HEK293 (cell line): ENCODE measurements around the gene CFAP99.

ENCODE experiments used
- CTCF ChIA-PET: fragments of 350-600 bp; formaldehyde crosslinking; extraction: SDS; loops from one replicate; lab custom pipeline; 2021; ENCODE audit warnings: antibody characterized with exemption; lab: Yijun Ruan, JAX
- POLR2A ChIA-PET: fragments of 300-600 bp; formaldehyde crosslinking; extraction: SDS; loops from one replicate; lab custom pipeline; 2020; ENCODE audit warnings: antibody characterized with exemption, inconsistent platforms; lab: Yijun Ruan, JAX
- H3K27ac ChIP-seq: fragments of 200-500 bp; sonication (Bioruptor generic); 2 replicates; pipeline ENCODE4 v1.5.1; 2014; ENCODE audit warnings: low read depth, low read length, control low read depth, inconsistent platforms; ENCODE audit errors: extremely low read depth
- H3K36me3 ChIP-seq, 2 experiments: fragments of 200-500 bp in 1 of 2; sonication (Bioruptor generic) in 1 of 2; 1 replicate in 1 of 2; 2 replicates in 1 of 2; pipeline ENCODE4 v1.5.1; 2014 to 2017; ENCODE audit warnings: inconsistent platforms in 2 of 2, low read length in 2 of 2; ENCODE audit not compliant: control insufficient read depth in 2 of 2, insufficient read depth in 1 of 2
- H3K4me1 ChIP-seq: fragments of 200-500 bp; sonication (Bioruptor generic); 2 replicates; pipeline ENCODE4 v1.5.1; 2014; ENCODE audit warnings: mild to moderate bottlenecking, low read length, inconsistent platforms; ENCODE audit not compliant: control insufficient read depth, insufficient read depth
- H3K4me3 ChIP-seq: 2 replicates; pipeline ENCODE4 v1.5.1; 2011; ENCODE audit warnings: low read depth, mild to moderate bottlenecking, control low read depth, low read length, moderate library complexity
- H3K9me3 ChIP-seq: fragments of 200-500 bp; sonication (Bioruptor generic); 2 replicates; pipeline ENCODE4 v1.5.1; 2014; ENCODE audit warnings: low read depth, low read length, inconsistent platforms; ENCODE audit not compliant: control insufficient read depth, insufficient read depth
- ELK4 ChIP-seq: IDR thresholded peaks from 2 replicates; pipeline ENCODE4 v1.6.1; 2011; ENCODE audit warnings: mild to moderate bottlenecking, low read depth, low read length, borderline replicate concordance
- HIC1 ChIP-seq: fragments of 450-650 bp; formaldehyde crosslinking; IDR thresholded peaks from 2 replicates; pipeline ENCODE4 v1.5.1; 2016; ENCODE audit warnings: missing biosample characterization, missing genetic modification characterization
- PRDM2 ChIP-seq: fragments of 450-650 bp; formaldehyde crosslinking; IDR thresholded peaks from 2 replicates; pipeline ENCODE4 v1.5.1; 2016; ENCODE audit warnings: missing biosample characterization, missing genetic modification characterization, borderline replicate concordance
- RBAK ChIP-seq: fragments of 450-650 bp; formaldehyde crosslinking; IDR thresholded peaks from 2 replicates; pipeline ENCODE4 v1.5.1; 2016; ENCODE audit warnings: missing biosample characterization, missing genetic modification characterization
- ZBTB11 ChIP-seq: fragments of 450-650 bp; formaldehyde crosslinking; conservative IDR thresholded peaks from 2 replicates; pipeline ENCODE4 v1.5.1; 2016; ENCODE audit warnings: low read depth, missing biosample characterization, missing genetic modification characterization
- ZBTB20 ChIP-seq: fragments of 450-650 bp; formaldehyde crosslinking; IDR thresholded peaks from 2 replicates; pipeline ENCODE4 v1.5.1; 2016; ENCODE audit warnings: missing biosample characterization, missing genetic modification characterization
- ZFP37 ChIP-seq: fragments of 450-650 bp; formaldehyde crosslinking; IDR thresholded peaks from 2 replicates; pipeline ENCODE4 v1.5.1; 2016; ENCODE audit warnings: missing biosample characterization, missing genetic modification characterization
- ZNF121 ChIP-seq: fragments of 450-650 bp; formaldehyde crosslinking; IDR thresholded peaks from 2 replicates; pipeline ENCODE4 v1.5.1; 2016; ENCODE audit warnings: missing biosample characterization, missing genetic modification characterization
- ZNF174 ChIP-seq: fragments of 450-650 bp; formaldehyde crosslinking; IDR thresholded peaks from 2 replicates; pipeline ENCODE4 v1.5.0; 2017; ENCODE audit warnings: missing biosample characterization, mild to moderate bottlenecking, missing genetic modification characterization
- ZNF211 ChIP-seq: fragments of 450-650 bp; formaldehyde crosslinking; IDR thresholded peaks from 2 replicates; pipeline ENCODE4 v1.5.1; 2016; ENCODE audit warnings: low read depth, missing biosample characterization, missing genetic modification characterization
- ZNF350 ChIP-seq: fragments of 450-650 bp; formaldehyde crosslinking; IDR thresholded peaks from 2 replicates; pipeline ENCODE4 v1.5.0; 2017; ENCODE audit warnings: missing biosample characterization, mild to moderate bottlenecking, missing genetic modification characterization
- ZNF366 ChIP-seq: fragments of 450-650 bp; formaldehyde crosslinking; conservative IDR thresholded peaks from 2 replicates; pipeline ENCODE4 v1.5.1; 2016; ENCODE audit warnings: missing biosample characterization, missing genetic modification characterization
- ZNF394 ChIP-seq: fragments of 450-650 bp; formaldehyde crosslinking; IDR thresholded peaks from 2 replicates; pipeline ENCODE4 v1.5.1; 2016; ENCODE audit warnings: missing biosample characterization, missing genetic modification characterization, mild to moderate bottlenecking, moderate library complexity, borderline replicate concordance
- ZNF404 ChIP-seq: fragments of 450-650 bp; formaldehyde crosslinking; IDR thresholded peaks from 2 replicates; pipeline ENCODE4 v1.5.1; 2017; ENCODE audit warnings: missing biosample characterization, missing genetic modification characterization
- ZNF473 ChIP-seq: fragments of 450-650 bp; formaldehyde crosslinking; IDR thresholded peaks from 2 replicates; pipeline ENCODE4 v1.5.1; 2017; ENCODE audit warnings: missing biosample characterization, missing genetic modification characterization
- ZNF514 ChIP-seq: fragments of 450-650 bp; formaldehyde crosslinking; IDR thresholded peaks from 2 replicates; pipeline ENCODE4 v1.5.1; 2016; ENCODE audit warnings: missing biosample characterization, missing genetic modification characterization
- ZNF654 ChIP-seq: fragments of 450-650 bp; formaldehyde crosslinking; IDR thresholded peaks from 2 replicates; pipeline ENCODE4 v1.5.1; 2016; ENCODE audit warnings: low read depth, missing biosample characterization, missing genetic modification characterization
- ZNF658 ChIP-seq: fragments of 450-650 bp; formaldehyde crosslinking; IDR thresholded peaks from 2 replicates; pipeline ENCODE4; 2016; ENCODE audit warnings: missing biosample characterization, missing genetic modification characterization
- ZNF791 ChIP-seq: fragments of 450-650 bp; formaldehyde crosslinking; IDR thresholded peaks from 2 replicates; pipeline ENCODE4 v1.5.1; 2016; ENCODE audit warnings: missing biosample characterization, missing genetic modification characterization
- ZNF843 ChIP-seq: fragments of 450-650 bp; formaldehyde crosslinking; IDR thresholded peaks from 2 replicates; pipeline ENCODE4 v1.5.1; 2016; ENCODE audit warnings: missing biosample characterization, missing genetic modification characterization
- ZSCAN30 ChIP-seq: fragments of 450-650 bp; IDR thresholded peaks from 2 replicates; pipeline ENCODE4 v1.5.1; 2018; ENCODE audit warnings: missing biosample characterization, mild to moderate bottlenecking, missing genetic modification characterization, moderate library complexity

The CFAP99 gene

DNA sequence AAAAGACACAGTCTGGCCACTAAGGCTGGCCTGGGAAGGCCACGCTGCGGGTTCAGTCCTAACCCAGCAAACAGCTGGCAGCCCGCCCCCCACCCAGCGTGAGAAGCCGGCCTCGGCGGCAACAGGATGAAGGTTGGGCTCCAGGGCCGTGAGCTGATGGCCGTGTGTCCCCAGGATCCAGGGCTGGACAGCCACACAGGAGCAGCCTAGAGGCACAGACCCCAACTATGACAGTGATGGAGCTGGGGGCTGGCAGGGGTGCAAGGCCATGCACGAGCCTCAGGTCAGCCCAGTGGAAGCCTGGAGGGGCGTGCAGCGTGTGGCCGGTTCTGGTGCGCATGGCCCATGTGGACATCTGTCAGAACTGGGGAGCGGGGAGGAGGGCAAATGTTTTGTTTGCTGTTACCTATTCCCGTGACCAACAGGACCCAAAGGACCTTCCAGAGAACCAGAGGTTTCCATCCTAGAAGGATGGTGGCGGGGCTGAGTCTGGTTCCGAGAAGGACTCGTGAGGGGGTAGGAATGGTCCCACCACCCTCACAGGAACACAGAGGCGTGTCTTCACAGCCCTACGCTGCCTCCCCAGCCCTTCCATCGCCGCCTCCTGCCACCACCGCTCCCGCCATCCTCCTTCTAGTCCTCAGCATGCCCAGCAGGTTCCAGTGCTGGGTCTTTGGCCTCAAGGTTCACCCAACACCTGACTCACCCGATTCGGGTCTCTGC is 46.8 kb upstream of the CFAP99 start:
- POLR2A ChIA-PET: no interaction called here
- H3K9me3 ChIP-seq: no peaks in the 10 kb centered on the region
- CTCF ChIA-PET: no interaction called here

DNA sequence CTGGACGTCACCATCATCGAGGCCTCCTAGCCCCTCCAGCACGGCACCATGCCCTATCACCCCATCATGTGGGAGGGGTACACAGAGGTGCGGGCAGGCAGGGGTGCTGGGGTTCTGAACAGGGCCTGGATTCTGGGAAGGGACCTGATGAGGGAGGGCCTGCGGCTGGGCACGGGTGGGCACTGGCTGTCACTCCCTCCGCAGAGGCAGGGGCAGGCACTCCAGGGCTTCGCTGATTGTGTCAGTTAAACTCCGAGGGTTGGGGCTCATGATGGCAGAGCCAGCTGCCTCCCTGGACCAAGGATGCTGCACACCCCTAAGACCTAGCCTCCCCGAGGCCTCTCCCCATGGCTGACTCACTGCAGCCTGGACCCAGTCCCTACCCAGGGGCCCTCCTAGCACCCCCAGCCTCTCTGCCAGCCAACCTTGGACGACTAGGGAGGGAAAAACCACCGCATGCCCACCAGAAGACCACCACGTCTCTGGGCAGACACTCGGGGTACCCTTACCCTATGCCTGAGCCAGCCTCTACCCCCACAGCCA is 46.2 kb upstream of the CFAP99 start:
- H3K9me3 ChIP-seq: no peaks in the 10 kb centered on the region
- ChIA-PET POLR2A (no interaction called here), CTCF (interaction anchor here (0.6 kb wide), 1 partner anchor 431 kb away, joined by 3 read pairs; no protein-coding TSS in a partner anchor)
- H3K4me3 ChIP-seq: no peak overlapping the region
- no peaks in the 10 kb centered on the region for H3K4me1 ChIP-seq
- H3K36me3 ChIP-seq: no peaks in the 10 kb centered on the region
- H3K27ac ChIP-seq: no peak overlapping the region
- TF ChIP-seq ZNF174 (tag by site-specific recombination): no peak
- no peak for TF ChIP-seq ZFP37 (tag by site-specific recombination)
- no peak for TF ChIP-seq ZNF658 (tag by site-specific recombination)
- TF ChIP-seq ZNF211 (tag by site-specific recombination): no peak
- TF ChIP-seq ZNF473 (tag by site-specific recombination): no peak
- TF ChIP-seq HIC1: no peak
- TF ChIP-seq PRDM2 (tag by site-specific recombination): no peak
- no peak for TF ChIP-seq ZNF514
- no peak for TF ChIP-seq ZNF121 (tag by site-specific recombination)
- TF ChIP-seq ZNF404 (tag by site-specific recombination): no peak
- TF ChIP-seq ZNF843 (tag by site-specific recombination): no peak
- TF ChIP-seq ZBTB11 (tag by site-specific recombination): no peak
- no peak for TF ChIP-seq ELK4
- TF ChIP-seq ZNF394: no peak
- TF ChIP-seq ZSCAN30 (tag by site-specific recombination): no peak
- no peak for TF ChIP-seq ZBTB20 (tag by site-specific recombination)
- TF ChIP-seq ZNF791 (tag by site-specific recombination): no peak
- TF ChIP-seq ZNF350: no peak

More for the DNA sequence above, 46.8 kb upstream of the CFAP99 start:
- Histone ChIP-seq H3K36me3 (no peaks in the 10 kb centered on the region), H3K4me1 (no peaks in the 10 kb centered on the region), H3K27ac (no peak overlapping the region), H3K4me3 (no peak overlapping the region)
- TF ChIP-seq RBAK: no peak
- TF ChIP-seq ZNF366 (tag by site-specific recombination): no peak
- TF ChIP-seq ZNF654 (tag by site-specific recombination): no peak
